Adrenal gland (tissue), 12 donors: ENCODE data around the gene TRAF2. TPM values are rescaled to one million over a fixed set of nuclear protein-coding genes. Genes with fewer than 3 reads are reported as not detected.

ENCODE experiments used
- DNase-seq, 7 donors: peaks; one replicate each; pipeline ENCODE4 v3.0.0-alpha.2; 2019 to 2020
- H3K27ac ChIP-seq, 5 donors: fragments of 200-600 bp; sonication (generic) in 4 of 5; 1 replicate in 3 of 5; 2 replicates in 2 of 5; pipeline versions ENCODE4 v1.5.1 to v1.8.0; 2016 to 2020; ENCODE audit warnings: mild to moderate bottlenecking in 1 of 5
- H3K27me3 ChIP-seq: fragments of 200-600 bp; 2 replicates; pipeline ENCODE4 v1.8.0; 2021
- H3K36me3 ChIP-seq, 2 donors: fragments of 200-600 bp; replicated peaks in 1 of 2; 1 replicate in 1 of 2; 2 replicates in 1 of 2; pipeline versions ENCODE4 v1.5.1 to v1.8.0; 2018 to 2022
- H3K4me1 ChIP-seq, 2 donors: fragments of 200-600 bp; replicated peaks in 1 of 2; 1 replicate in 1 of 2; 2 replicates in 1 of 2; pipeline versions ENCODE4 v1.5.1 to v1.8.0; 2018 to 2021
- H3K4me3 ChIP-seq, 4 donors: fragments of 200-600 bp; sonication (generic) in 3 of 4; one replicate each; pipeline ENCODE4 v1.5.1; 2016 to 2018
- H3K9me3 ChIP-seq, 3 donors: fragments of 200-600 bp; sonication (generic) in 1 of 3; replicated peaks in 1 of 3; 1 replicate in 2 of 3; 2 replicates in 1 of 3; pipeline versions ENCODE4 v1.5.1 to v1.8.0; 2016 to 2021
- POLR2A ChIP-seq, 2 donors: fragments of 450-650 bp; IDR thresholded peaks; one replicate each; pipeline ENCODE4 v1.6.1; 2017; ENCODE audit warnings: antibody characterized with exemption in 2 of 2, mild to moderate bottlenecking in 2 of 2, moderate library complexity in 1 of 2
- WGBS, 4 donors: extraction: QIAGEN DNeasy Blood & Tissue Kit in 2 of 4; methylation state at CpG; one replicate each; pipeline versions ENCODE4 v1.1.5 to v1.1.7; 2013 to 2017; 5-methylcytosine and 5-hydroxymethylcytosine counted together
- intact Hi-C, 2 donors: fragments of 100-400 bp; cut with DNase I; formaldehyde crosslinking; loops; one replicate each; pipeline versions ENCODE4 v1.14.1 to v1.15.0; 2022 to 2023
- polyA plus RNA-seq, 3 donors: library from polyadenylated mRNA; stranded (reverse); fragments of 200-250 nt in 2 of 3; fragments of 350-450 nt in 1 of 3; fragmentation: Illumina TruSeq in 1 of 3; extraction: RNeasy Lipid Tissue Mini Kit (QIAGEN cat#74804) in 1 of 3; gene quantifications; one replicate each; pipeline ENCODE4 v1.2.3, GENCODE V29; 2013 to 2014
- total RNA-seq, 9 donors: library from RNA; depleted of rRNA in 4 of 9; stranded (reverse); fragments of >200 nt in 4 of 9; fragments of 120-200 nt in 1 of 9; fragmentation: NEBNext Ultra II Directional in 1 of 9; extraction: Animal tissue kit (Norgen Biotek cat#: 25700) in 1 of 9; gene quantifications; one replicate each; pipeline versions ENCODE4 v1.1.0 to v1.2.4, GENCODE V29; 2013 to 2023
- TF ChIP-seq, protein P1 (sequence below), 6 experiments: fragments of 450-650 bp in 4 of 6; fragments of 200-600 bp in 2 of 6; sonication (generic) in 1 of 6; IDR thresholded peaks; 1 replicate in 5 of 6; 2 replicates in 1 of 6; pipeline versions ENCODE4 v1.5.1 to v1.8.0; 2016 to 2021; ENCODE audit warnings: antibody characterized with exemption in 6 of 6, mild to moderate bottlenecking in 2 of 6, moderate library complexity in 1 of 6
- donor health status: healthy with polysubstance abuse.
- donor health status: Bipolar disorder and iron deficiency.
- donor health status: DM: yes; HTN: yes; CAD: no.
- donor health status: DM: no; HTN: no; CAD: no.
- donor health status: DM: no; HTN: no; CAD: no.
- donor health status: DM: yes; HTN: yes; CAD: no.

Gene TRAF2
- total and polyA plus RNA-seq, 12 donors = 3.4 to 24.7 (median 10.6) TPM

DNA sequence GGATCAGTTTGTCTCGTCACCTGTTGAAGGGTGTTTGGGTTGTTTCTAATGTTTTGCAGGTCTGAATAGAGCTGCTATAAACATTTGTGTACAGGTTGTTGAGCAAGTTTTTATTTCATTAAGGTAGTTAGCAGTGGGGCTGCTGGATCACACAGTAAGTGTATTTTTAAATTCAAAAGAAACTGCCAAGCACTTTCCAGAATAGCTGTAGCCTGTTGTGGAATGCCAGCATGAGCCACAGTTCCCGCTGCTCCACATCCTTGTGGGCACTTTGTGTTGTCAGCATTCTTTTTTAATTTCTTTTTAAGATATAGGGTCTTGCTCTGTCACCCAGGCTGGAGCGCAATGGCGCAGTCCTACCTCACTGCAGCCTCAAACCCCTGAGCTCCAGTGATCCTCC, 43.7 kb downstream of the TRAF2 start:
- no peaks in the 10 kb centered on the region for H3K4me1 ChIP-seq
- no peak for DNase-seq
- H3K27ac ChIP-seq = no peak overlapping the region
- WGBS, 4 donors = 97 to 99% (median 98%) methylated on average over 4 of the region's 4 CpGs
- no peak overlapping the region for H3K4me3 ChIP-seq
- peaks cover 0 to 16% of the 10 kb centered on the region in 2 donors for H3K36me3 ChIP-seq
- TF ChIP-seq, protein P1, sequence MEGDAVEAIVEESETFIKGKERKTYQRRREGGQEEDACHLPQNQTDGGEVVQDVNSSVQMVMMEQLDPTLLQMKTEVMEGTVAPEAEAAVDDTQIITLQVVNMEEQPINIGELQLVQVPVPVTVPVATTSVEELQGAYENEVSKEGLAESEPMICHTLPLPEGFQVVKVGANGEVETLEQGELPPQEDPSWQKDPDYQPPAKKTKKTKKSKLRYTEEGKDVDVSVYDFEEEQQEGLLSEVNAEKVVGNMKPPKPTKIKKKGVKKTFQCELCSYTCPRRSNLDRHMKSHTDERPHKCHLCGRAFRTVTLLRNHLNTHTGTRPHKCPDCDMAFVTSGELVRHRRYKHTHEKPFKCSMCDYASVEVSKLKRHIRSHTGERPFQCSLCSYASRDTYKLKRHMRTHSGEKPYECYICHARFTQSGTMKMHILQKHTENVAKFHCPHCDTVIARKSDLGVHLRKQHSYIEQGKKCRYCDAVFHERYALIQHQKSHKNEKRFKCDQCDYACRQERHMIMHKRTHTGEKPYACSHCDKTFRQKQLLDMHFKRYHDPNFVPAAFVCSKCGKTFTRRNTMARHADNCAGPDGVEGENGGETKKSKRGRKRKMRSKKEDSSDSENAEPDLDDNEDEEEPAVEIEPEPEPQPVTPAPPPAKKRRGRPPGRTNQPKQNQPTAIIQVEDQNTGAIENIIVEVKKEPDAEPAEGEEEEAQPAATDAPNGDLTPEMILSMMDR (IDR thresholded peaks at IDR 0.05) = no peak
- TF ChIP-seq POLR2A (IDR thresholded peaks at IDR 0.05) = no peak
- H3K27me3 ChIP-seq = no peaks in the 10 kb centered on the region
- no peaks in the 10 kb centered on the region for H3K9me3 ChIP-seq
- intact Hi-C loops = no loop called here

DNA sequence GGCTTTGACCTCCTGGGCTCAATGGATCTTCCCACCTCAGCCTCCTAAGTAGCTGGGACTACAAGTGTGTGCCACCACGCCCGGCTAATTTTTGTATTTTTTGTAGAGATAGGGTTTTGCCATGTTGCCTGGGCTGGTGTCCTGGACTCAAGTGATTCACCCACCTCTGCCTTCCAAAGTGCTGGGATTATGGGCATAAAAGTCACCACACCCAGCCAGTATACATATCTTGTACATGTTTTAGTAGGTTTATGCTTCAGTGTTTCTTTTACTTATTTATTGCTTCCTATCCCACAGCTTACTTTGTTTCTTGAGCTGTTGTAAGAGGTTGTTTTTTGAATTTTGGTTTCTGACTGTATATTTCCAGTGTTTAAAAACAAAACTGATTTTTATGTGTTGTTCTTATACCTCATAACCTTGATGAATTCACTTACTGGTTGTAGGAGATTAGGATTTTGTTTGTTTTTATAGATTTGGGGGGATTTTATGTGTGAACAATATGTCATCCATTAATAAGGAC, 45.4 kb downstream of the TRAF2 start:
- H3K27me3 ChIP-seq = no peaks in the 10 kb centered on the region
- WGBS, 4 donors = 98 to 100% (median 100%) methylated on average over 2 of the region's 2 CpGs
- TF ChIP-seq, protein P1 (IDR thresholded peaks at IDR 0.05) = no peak
- no peak overlapping the region for H3K27ac ChIP-seq
- H3K4me1 ChIP-seq = no peaks in the 10 kb centered on the region
- H3K4me3 ChIP-seq = no peak overlapping the region
- H3K36me3 ChIP-seq = peaks cover 0 to 2% of the 10 kb centered on the region in 2 donors
- intact Hi-C loops = no loop called here
- no peaks in the 10 kb centered on the region for H3K9me3 ChIP-seq
- no peak for DNase-seq

DNA sequence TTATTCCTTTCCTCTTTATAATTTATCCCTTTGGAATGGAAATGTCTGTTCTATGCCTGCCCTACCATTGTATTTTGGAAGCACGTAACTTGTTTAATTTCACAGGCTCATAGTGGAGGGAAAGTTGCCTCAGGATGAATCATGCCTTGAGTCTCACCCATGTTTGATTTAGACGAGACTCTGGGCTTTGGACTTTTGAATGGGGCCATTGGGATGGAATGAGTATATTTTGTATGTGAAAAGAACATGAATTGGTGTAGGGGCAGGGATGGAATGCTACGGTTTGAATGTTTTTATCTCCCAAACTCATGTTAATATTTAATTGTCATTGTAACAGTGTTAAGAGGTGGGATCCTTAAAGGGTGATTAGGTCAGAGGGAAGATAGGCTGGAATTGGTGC, 48.0 kb downstream of the TRAF2 start:
- Histone ChIP-seq H3K9me3 (no peaks in the 10 kb centered on the region), H3K4me1 (no peaks in the 10 kb centered on the region), H3K4me3 (no peak overlapping the region), H3K36me3 (peaks cover 0 to 3% of the 10 kb centered on the region in 2 donors), H3K27ac (no peak overlapping the region), H3K27me3 (no peaks in the 10 kb centered on the region)
- 91% methylated on average over 3 of the region's 3 CpGs for WGBS, 4 donors
- intact Hi-C loops = no loop called here
- TF ChIP-seq, protein P1 (IDR thresholded peaks at IDR 0.05) = no peak
- no peak for TF ChIP-seq POLR2A (IDR thresholded peaks at IDR 0.05)
- DNase-seq = no peak

GRCh38 chr9:136935651-136936050, 49.3 kb downstream of the TRAF2 start:
- Histone ChIP-seq H3K27me3 (no peaks in the 10 kb centered on the region), H3K4me3 (no peak overlapping the region), H3K27ac (no peak overlapping the region), H3K9me3 (no peaks in the 10 kb centered on the region), H3K4me1 (peaks cover 4 to 12% of the 10 kb centered on the region in 2 donors), H3K36me3 (peaks cover 0 to 17% of the 10 kb centered on the region in 2 donors)
- WGBS, 4 donors = 79 to 90% (median 84%) methylated on average over 3 of the region's 3 CpGs
- DNase-seq = no peak
- intact Hi-C loops = no loop called here
- no peak for TF ChIP-seq POLR2A (IDR thresholded peaks at IDR 0.05)
- TF ChIP-seq, protein P1 (IDR thresholded peaks at IDR 0.05) = no peak
